Thoracic aorta (tissue), 2 donors: Measurements from ENCODE around the gene JAKMIP1. TPM values are rescaled to one million over a fixed set of nuclear protein-coding genes. Genes with fewer than 3 reads are reported as not detected.

Source experiments
- ATAC-seq: fragments of 150-250 bp; one replicate; pipeline ENCODE4 v1.8.0; 2017; ENCODE audit warnings: low read depth; ENCODE audit not compliant: insufficient number of reproducible peaks, low FRiP score
- DNase-seq: peaks from one replicate; pipeline ENCODE4 v3.0.0-alpha.2; 2020; ENCODE audit warnings: low spot score
- H3K27ac ChIP-seq, 2 donors: fragments of 200-600 bp; sonication (generic); 1 replicate in 1 of 2; 2 replicates in 1 of 2; pipeline ENCODE4 v1.5.1; 2016; ENCODE audit warnings: mild to moderate bottlenecking in 2 of 2, moderate library complexity in 2 of 2
- H3K27me3 ChIP-seq: fragments of 200-600 bp; sonication (generic); replicated peaks from 2 replicates; pipeline ENCODE4 v1.6.0; 2016; ENCODE audit warnings: mild to moderate bottlenecking; ENCODE audit not compliant: insufficient read depth
- H3K36me3 ChIP-seq: fragments of 200-600 bp; sonication (generic); one replicate; pipeline ENCODE4 v1.5.1; 2016
- H3K4me1 ChIP-seq, 2 donors: fragments of 200-600 bp; sonication (generic); 1 replicate in 1 of 2; 2 replicates in 1 of 2; pipeline versions ENCODE4 v1.5.1 to v1.6.0; 2016; ENCODE audit warnings: low read depth in 2 of 2, mild to moderate bottlenecking in 1 of 2; ENCODE audit not compliant: control insufficient read depth in 1 of 2
- H3K4me3 ChIP-seq: fragments of 200-600 bp; sonication (generic); 2 replicates; pipeline ENCODE4 v1.5.1; 2016; ENCODE audit warnings: mild to moderate bottlenecking
- H3K9me3 ChIP-seq: fragments of 200-600 bp; sonication (generic); 2 replicates; pipeline ENCODE4 v1.5.1; 2016
- total RNA-seq, 2 donors: library from RNA; depleted of rRNA; stranded (reverse); fragments of >200 nt; gene quantifications; one replicate each; pipeline versions ENCODE4 v1.1.0 to v1.2.3, GENCODE V29; 2016
- TF ChIP-seq, protein P1 (sequence below): fragments of 200-600 bp; sonication (generic); IDR thresholded peaks from one replicate; pipeline ENCODE4 v1.5.1; 2019; ENCODE audit warnings: antibody characterized with exemption

JAKMIP1 gene
- total RNA-seq, 2 donors from 2014 or later = 0.28 to 0.81 TPM

DNA sequence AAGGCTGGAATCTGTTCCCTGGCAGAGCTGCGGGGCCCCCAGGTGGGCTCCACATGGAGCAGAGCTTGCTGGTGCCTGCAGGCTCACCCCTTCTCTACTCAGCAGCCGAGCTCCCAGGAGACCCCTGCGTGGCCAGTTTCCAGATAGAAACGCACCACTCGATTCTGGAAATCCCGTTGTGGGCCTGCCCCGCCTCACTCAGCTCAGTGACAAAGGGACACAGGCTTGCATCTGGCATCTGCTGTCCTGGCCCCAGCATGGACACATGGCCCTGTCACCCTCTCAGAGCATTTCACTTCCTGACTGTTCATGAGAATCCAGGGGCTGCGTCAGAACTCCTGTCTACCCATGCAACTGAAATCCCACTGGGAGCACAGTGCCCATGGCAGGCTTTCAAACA lies 161.6 kb downstream of the JAKMIP1 start:
- TF ChIP-seq, protein P1, sequence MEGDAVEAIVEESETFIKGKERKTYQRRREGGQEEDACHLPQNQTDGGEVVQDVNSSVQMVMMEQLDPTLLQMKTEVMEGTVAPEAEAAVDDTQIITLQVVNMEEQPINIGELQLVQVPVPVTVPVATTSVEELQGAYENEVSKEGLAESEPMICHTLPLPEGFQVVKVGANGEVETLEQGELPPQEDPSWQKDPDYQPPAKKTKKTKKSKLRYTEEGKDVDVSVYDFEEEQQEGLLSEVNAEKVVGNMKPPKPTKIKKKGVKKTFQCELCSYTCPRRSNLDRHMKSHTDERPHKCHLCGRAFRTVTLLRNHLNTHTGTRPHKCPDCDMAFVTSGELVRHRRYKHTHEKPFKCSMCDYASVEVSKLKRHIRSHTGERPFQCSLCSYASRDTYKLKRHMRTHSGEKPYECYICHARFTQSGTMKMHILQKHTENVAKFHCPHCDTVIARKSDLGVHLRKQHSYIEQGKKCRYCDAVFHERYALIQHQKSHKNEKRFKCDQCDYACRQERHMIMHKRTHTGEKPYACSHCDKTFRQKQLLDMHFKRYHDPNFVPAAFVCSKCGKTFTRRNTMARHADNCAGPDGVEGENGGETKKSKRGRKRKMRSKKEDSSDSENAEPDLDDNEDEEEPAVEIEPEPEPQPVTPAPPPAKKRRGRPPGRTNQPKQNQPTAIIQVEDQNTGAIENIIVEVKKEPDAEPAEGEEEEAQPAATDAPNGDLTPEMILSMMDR = no peak
- Histone ChIP-seq H3K27ac (no peak overlapping the region), H3K27me3 (no peaks in the 10 kb centered on the region), H3K36me3 (no peaks in the 10 kb centered on the region), H3K4me1 (no peaks in the 10 kb centered on the region), H3K9me3 (no peaks in the 10 kb centered on the region), H3K4me3 (no peak overlapping the region)
- DNase-seq (no peak), ATAC-seq (no peak)

DNA sequence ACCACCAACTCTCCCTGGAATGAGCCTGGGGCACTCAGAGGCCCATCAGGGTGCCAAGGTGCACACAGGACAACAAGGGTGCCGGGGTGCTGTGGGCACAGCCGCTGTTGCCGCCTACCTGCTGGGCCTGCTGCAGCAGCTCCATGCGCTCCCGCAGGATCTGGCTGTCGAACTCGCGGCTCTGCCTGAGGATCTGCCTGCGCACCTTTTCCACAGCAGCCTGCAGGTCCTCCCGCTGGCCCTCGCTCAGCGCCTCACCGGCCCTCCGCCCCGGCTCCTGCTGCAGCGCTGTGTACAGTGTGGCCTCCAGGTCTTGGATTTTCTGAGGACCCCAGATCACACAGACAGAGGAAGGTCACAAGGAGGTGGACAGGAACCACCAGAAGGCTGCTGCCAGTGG lies 164.6 kb downstream of the JAKMIP1 start:
- Histone ChIP-seq H3K27ac (no peak overlapping the region), H3K9me3 (no peaks in the 10 kb centered on the region), H3K4me1 (peaks cover 0 to 5% of the 10 kb centered on the region in 2 donors), H3K27me3 (no peaks in the 10 kb centered on the region), H3K4me3 (no peak overlapping the region), H3K36me3 (no peaks in the 10 kb centered on the region)
- ATAC-seq (no peak), DNase-seq (no peak)
- TF ChIP-seq, protein P1 = no peak

DNA sequence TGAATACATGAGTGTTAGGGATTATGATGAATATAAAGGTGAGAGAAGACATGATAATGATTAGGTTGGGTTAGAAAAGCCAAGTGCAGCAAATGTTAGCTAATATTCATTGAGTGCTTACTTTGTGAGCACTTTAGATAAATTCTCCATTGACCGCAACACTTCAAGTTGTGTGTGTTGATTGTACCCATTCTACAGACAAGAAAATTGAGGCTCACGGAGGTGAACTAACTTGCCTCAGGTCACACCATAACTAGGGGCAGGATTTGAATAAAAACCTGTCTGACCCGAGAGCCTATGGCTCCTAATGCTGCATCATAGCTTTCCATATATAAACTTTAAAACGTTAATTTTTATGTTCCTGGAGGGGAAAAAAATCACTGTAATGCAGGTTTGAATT lies 167.0 kb downstream of the JAKMIP1 start:
- no peaks in the 10 kb centered on the region for H3K27me3 ChIP-seq
- H3K9me3 ChIP-seq = no peaks in the 10 kb centered on the region
- no peak overlapping the region for H3K27ac ChIP-seq
- no peak overlapping the region for H3K4me3 ChIP-seq
- TF ChIP-seq, protein P1 = no peak
- no peak for DNase-seq
- no peak for ATAC-seq
- no peaks in the 10 kb centered on the region for H3K36me3 ChIP-seq
- peaks cover 0 to 5% of the 10 kb centered on the region in 2 donors for H3K4me1 ChIP-seq

DNA sequence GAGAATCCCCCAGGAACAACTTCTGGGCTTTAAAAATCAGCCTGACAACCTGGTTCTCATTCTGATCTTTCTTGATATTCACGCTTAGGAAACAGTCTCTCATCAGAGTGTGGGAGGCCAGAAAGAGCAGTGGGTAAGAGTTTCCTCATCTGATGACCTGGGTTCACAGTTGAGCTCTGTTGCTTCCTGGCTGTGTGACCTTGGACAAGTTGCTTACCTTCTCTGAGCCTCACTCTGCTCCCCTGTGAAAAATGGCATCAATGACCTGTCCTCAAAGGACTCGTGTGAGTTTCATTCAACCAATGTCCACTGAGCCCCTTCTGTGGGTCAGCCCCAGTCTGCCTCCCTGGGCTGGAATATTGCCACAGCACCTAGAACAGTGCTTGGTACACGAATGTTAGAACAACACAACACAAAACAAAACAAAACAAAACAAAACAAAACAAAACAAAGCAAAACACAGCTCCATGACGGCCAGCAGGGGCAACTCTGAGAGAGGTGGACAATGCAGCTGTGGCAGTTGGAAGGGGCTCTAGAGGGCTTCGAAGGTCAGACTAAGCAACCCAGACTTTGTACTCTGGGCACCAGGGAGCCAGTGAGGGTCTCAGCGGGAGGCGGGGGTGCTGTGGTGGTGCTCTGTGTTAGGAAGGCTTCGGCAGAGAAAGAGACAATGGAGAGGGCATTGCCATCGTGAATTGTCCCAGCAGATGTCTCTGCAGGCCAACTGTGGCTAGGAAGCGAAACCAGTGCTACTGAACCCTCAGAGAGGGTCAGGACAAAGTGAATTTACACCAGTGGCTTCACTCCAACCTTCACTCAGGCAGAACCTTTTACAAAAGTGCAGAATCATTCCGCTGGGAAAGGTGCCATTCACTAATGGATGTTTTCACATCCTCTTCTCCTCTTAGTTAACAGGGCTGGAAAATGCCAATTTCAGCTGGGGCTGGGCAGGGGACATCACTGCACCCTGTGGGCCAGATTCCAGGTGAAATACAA lies 167.8 kb downstream of the JAKMIP1 start:
- no peak for ATAC-seq

DNA sequence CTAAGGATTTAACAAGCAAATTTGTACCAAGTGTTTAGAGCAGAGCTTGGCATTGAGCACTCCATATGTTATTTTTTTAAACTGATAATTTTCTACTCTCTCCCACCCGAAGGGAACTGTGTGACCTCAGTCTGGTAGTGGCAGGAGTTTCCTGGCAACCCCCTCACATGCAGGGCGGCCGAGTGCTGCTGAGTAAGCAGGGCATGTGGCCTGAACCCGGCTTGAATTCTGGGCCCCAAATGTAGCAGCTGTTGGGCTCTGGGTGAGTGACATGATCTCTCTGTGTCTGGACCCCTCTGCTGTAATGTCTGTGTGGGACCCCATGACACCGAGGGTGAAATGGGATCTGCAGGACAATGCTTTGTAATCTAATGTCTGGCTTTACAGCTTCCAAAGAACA lies 168.5 kb downstream of the JAKMIP1 start:
- Histone ChIP-seq H3K36me3 (no peaks in the 10 kb centered on the region), H3K27ac (no peak overlapping the region), H3K27me3 (no peaks in the 10 kb centered on the region), H3K9me3 (no peaks in the 10 kb centered on the region), H3K4me1 (peaks cover 0 to 5% of the 10 kb centered on the region in 2 donors), H3K4me3 (no peak overlapping the region)
- TF ChIP-seq, protein P1 = no peak
- ATAC-seq (no peak), DNase-seq (no peak)

More for the DNA sequence above, 167.8 kb downstream of the JAKMIP1 start:
- Histone ChIP-seq H3K4me3 (no peak overlapping the region), H3K27ac (no peak overlapping the region), H3K36me3 (no peaks in the 10 kb centered on the region), H3K4me1 (peaks cover 0 to 5% of the 10 kb centered on the region in 2 donors), H3K9me3 (no peaks in the 10 kb centered on the region), H3K27me3 (no peaks in the 10 kb centered on the region)
- DNase-seq = no peak
- TF ChIP-seq, protein P1 = no peak
